Endodermal cell (in vitro differentiated cells): ENCODE data around the gene ARL6IP5. TPM values are rescaled to one million over a fixed set of nuclear protein-coding genes. Genes with fewer than 3 reads are reported as not detected.

Source experiments
- DNase-seq: peaks from one replicate; pipeline ENCODE4 v3.0.0-alpha.2; 2017
- H3K27ac ChIP-seq: 2 replicates; pipeline ENCODE4 v1.5.1; 2013; ENCODE audit warnings: mild to moderate bottlenecking, low read depth, low read length, moderate library complexity
- H3K27me3 ChIP-seq: 2 replicates; pipeline ENCODE4 v1.6.1; 2013; ENCODE audit warnings: mild to moderate bottlenecking, low read length, moderate library complexity; ENCODE audit not compliant: insufficient read depth, control insufficient read depth, poor library complexity, severe bottlenecking
- H3K36me3 ChIP-seq: 2 replicates; pipeline ENCODE4 v1.7.0; 2013; ENCODE audit warnings: mild to moderate bottlenecking, low read length, moderate library complexity; ENCODE audit not compliant: control insufficient read depth, insufficient read depth
- H3K4me1 ChIP-seq: one replicate; pipeline ENCODE4 v1.7.0; 2013; ENCODE audit warnings: low read length; ENCODE audit not compliant: control insufficient read depth, insufficient read depth
- H3K4me3 ChIP-seq: 2 replicates; pipeline ENCODE4 v1.5.1; 2013; ENCODE audit warnings: mild to moderate bottlenecking, low read length, moderate library complexity
- H3K9ac ChIP-seq: 2 replicates; pipeline ENCODE4 v1.6.1; 2013; ENCODE audit warnings: mild to moderate bottlenecking, low read length, moderate library complexity; ENCODE audit not compliant: poor library complexity, severe bottlenecking; ENCODE audit errors: extremely low read depth
- H3K9me3 ChIP-seq: 2 replicates; pipeline ENCODE4 v1.6.1; 2013; ENCODE audit warnings: mild to moderate bottlenecking, low read length, moderate library complexity; ENCODE audit not compliant: control insufficient read depth
- H3K27ac Mint-ChIP-seq: 2 replicates; pipeline ENCODE4 v1.8.0; 2020; ENCODE audit warnings: mixed read lengths
- H3K27me3 Mint-ChIP-seq: 2 replicates; pipeline ENCODE4 v1.8.0; 2021; ENCODE audit warnings: mild to moderate bottlenecking, mixed read lengths; ENCODE audit not compliant: insufficient read depth
- H3K36me3 Mint-ChIP-seq: 2 replicates; pipeline ENCODE4 v1.8.0; 2020; ENCODE audit warnings: low read depth, mixed read lengths
- H3K4me1 Mint-ChIP-seq: 2 replicates; pipeline ENCODE4 v1.8.0; 2020; ENCODE audit warnings: mixed read lengths
- H3K4me3 Mint-ChIP-seq: 2 replicates; pipeline ENCODE4 v1.8.0; 2020; ENCODE audit warnings: mild to moderate bottlenecking, moderate library complexity, mixed read lengths
- H3K9me3 Mint-ChIP-seq: 2 replicates; pipeline ENCODE4 v1.8.0; 2020; ENCODE audit warnings: mild to moderate bottlenecking, mixed read lengths
- WGBS, 2 experiments: methylation state at CpG; one replicate each; pipeline versions ENCODE4 v1.1.5 to v1.1.7; 2013; ENCODE audit warnings: missing lambda C conversion rate in 2 of 2, mixed read lengths in 1 of 2; ENCODE audit not compliant: insufficient coverage in 1 of 2, insufficient read length in 1 of 2; 5-methylcytosine and 5-hydroxymethylcytosine counted together
- total RNA-seq, 2 donors: library from RNA; stranded (reverse); fragmentation: NEBNext Ultra II Directional in 1 of 2; extraction: Animal tissue kit (Norgen Biotek cat#: 25700) in 1 of 2; gene quantifications; 2 replicates in 1 of 2; 3 replicates in 1 of 2; pipeline ENCODE4 v1.2.1, GENCODE V29; 2021
- TF ChIP-seq, protein P1 (sequence below): fragments of 200-600 bp; sonication (generic); conservative IDR thresholded peaks from 2 replicates; pipeline ENCODE4 v1.5.0; 2021; ENCODE audit warnings: antibody characterized with exemption, mild to moderate bottlenecking

The ARL6IP5 gene
- total RNA-seq, 2 donors from 2014 or later, result 20.6 to 28.7 TPM

DNA sequence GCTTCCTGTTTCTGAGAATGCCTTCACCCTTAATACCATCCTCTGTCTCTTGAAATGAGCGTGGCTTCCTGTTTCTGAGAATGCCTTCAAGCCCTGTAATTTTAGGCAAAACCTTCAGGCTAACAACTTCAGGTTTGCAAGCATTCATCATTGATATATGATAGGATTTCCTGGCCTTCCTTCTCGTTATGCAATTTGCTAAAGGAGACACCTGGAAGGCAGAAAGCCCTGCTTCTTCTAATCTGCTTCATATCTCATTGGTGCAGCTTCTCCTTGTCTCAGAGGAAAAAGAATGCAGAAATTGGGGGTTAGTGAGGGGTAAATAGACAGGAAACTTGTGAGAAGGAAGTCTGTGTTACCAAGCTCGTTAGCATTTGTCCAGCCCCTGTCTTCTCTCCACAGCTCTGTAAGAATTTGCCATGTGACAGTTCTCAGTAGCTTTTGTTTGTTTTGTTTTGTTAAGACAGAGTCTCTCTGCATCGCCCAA, 7.3 kb downstream of the ARL6IP5 start:
- no peak overlapping the region for H3K4me3 Mint-ChIP-seq
- H3K9me3 Mint-ChIP-seq, result no peaks in the 10 kb centered on the region
- no peak overlapping the region for H3K4me3 ChIP-seq
- no peaks in the 10 kb centered on the region for H3K36me3 Mint-ChIP-seq
- no peak overlapping the region for H3K27ac Mint-ChIP-seq
- no peaks in the 10 kb centered on the region for H3K27me3 ChIP-seq
- H3K36me3 ChIP-seq, result no peaks in the 10 kb centered on the region
- 46 to 82% methylated on average over 3 to 4 of the region's 4 CpGs for WGBS, 2 experiments
- no peak overlapping the region for H3K27ac ChIP-seq
- TF ChIP-seq, protein P1, sequence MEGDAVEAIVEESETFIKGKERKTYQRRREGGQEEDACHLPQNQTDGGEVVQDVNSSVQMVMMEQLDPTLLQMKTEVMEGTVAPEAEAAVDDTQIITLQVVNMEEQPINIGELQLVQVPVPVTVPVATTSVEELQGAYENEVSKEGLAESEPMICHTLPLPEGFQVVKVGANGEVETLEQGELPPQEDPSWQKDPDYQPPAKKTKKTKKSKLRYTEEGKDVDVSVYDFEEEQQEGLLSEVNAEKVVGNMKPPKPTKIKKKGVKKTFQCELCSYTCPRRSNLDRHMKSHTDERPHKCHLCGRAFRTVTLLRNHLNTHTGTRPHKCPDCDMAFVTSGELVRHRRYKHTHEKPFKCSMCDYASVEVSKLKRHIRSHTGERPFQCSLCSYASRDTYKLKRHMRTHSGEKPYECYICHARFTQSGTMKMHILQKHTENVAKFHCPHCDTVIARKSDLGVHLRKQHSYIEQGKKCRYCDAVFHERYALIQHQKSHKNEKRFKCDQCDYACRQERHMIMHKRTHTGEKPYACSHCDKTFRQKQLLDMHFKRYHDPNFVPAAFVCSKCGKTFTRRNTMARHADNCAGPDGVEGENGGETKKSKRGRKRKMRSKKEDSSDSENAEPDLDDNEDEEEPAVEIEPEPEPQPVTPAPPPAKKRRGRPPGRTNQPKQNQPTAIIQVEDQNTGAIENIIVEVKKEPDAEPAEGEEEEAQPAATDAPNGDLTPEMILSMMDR, result no peak
- H3K4me1 Mint-ChIP-seq, result peaks cover 12% of the 10 kb centered on the region
- peaks cover 4% of the 10 kb centered on the region for H3K4me1 ChIP-seq
- DNase-seq, result no peak
- no peaks in the 10 kb centered on the region for H3K9me3 ChIP-seq
- no peaks in the 10 kb centered on the region for H3K27me3 Mint-ChIP-seq
- H3K9ac ChIP-seq, result no peak overlapping the region

DNA sequence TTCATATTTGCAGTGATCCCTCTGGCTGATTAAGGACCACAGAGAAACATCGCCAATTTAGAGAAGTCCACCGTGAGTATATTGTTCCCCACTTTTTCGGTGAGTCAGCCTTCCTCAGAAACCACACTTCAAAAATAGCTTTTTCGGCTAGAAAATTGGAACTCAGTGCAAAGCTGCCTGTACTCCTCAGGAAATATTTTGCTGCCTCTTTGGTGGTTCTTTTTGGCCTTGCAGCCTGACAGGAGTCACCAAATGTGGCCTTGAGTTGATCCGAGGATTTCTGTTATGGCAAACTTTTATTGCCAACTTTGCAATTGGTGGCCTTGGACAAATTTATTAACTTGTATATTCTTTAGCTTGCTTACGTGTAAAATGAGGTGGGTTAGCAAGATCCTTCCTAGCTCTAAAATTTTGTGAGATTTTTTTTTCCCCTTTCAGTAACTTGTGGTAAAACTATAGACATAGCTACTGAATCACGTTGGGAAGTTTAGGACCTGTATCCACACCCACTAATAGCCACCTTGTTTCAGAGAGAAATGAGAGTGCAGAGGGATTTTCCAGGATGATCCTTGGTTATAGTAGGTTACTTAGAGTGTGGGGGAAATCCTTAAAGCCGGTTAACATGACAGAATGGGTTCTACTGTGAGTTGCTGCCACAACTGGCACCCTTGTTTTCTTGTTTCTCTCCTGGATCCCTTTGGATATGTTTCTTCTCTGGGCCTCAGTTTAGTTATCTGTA, 9.9 kb downstream of the ARL6IP5 start:
- peaks cover 5% of the 10 kb centered on the region for H3K4me1 Mint-ChIP-seq
- no peak overlapping the region for H3K4me3 ChIP-seq
- no peaks in the 10 kb centered on the region for H3K27me3 ChIP-seq
- peak overlapping the region; percentile 20 for H3K27ac Mint-ChIP-seq
- H3K27me3 Mint-ChIP-seq, result no peaks in the 10 kb centered on the region
- no peaks in the 10 kb centered on the region for H3K9me3 ChIP-seq
- no peaks in the 10 kb centered on the region for H3K36me3 Mint-ChIP-seq
- WGBS, 2 experiments, result 92 to 93% methylated on average over 5 to 8 of the region's 8 CpGs
- TF ChIP-seq, protein P1, result no peak
- no peak overlapping the region for H3K27ac ChIP-seq
- H3K36me3 ChIP-seq, result no peaks in the 10 kb centered on the region
- no peaks in the 10 kb centered on the region for H3K4me1 ChIP-seq
- no peak for DNase-seq
- H3K4me3 Mint-ChIP-seq, result no peak overlapping the region
- no peak overlapping the region for H3K9ac ChIP-seq
- no peaks in the 10 kb centered on the region for H3K9me3 Mint-ChIP-seq

DNA sequence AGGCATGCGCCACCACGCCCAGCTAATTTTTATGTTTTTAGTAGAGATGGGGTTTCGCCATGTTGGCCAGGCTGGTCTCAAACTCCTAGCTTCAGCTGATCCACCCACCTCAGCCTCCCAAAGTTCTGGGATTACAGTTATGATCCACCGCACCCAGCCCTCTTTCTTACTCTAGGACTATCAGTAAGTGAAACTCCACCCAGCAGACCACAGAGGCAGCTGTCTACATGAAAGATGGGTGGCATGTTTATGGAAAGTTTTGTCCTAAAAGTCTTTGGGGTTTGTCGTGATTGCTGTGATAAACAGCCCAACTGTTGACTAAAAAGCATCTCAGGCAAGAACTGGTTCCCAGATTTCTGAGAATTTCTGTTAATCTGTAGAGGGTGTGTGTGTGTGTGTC, 10.9 kb downstream of the ARL6IP5 start:
- H3K9ac ChIP-seq, result no peak overlapping the region
- no peaks in the 10 kb centered on the region for H3K27me3 ChIP-seq
- no peaks in the 10 kb centered on the region for H3K4me1 ChIP-seq
- no peak overlapping the region for H3K4me3 ChIP-seq
- H3K36me3 ChIP-seq, result no peaks in the 10 kb centered on the region
- Mint-ChIP-seq H3K27ac (no peak overlapping the region), H3K27me3 (no peaks in the 10 kb centered on the region), H3K4me3 (no peak overlapping the region), H3K9me3 (no peaks in the 10 kb centered on the region), H3K36me3 (peaks cover 3% of the 10 kb centered on the region), H3K4me1 (peaks cover 5% of the 10 kb centered on the region)
- no peak overlapping the region for H3K27ac ChIP-seq
- TF ChIP-seq, protein P1, result no peak
- WGBS, 2 experiments, result 73 to 96% methylated on average over 2 to 5 of the region's 5 CpGs
- H3K9me3 ChIP-seq, result no peaks in the 10 kb centered on the region
- DNase-seq, result no peak
